SK-N-MC (cell line): ENCODE measurements around the gene OOSP2.
"Not testable (repeated sequence)": the region's sequence is repeated elsewhere in the genome, so short reads cannot be mapped to it uniquely, and the experiment has no call there.

Experiments
- EZH2 ChIP-seq: fragments of 200-600 bp; sonication (generic); IDR thresholded peaks from one replicate; pipeline ENCODE4 v1.6.1; 2017; ENCODE audit warnings: antibody characterized with exemption
- POLR2AphosphoS5 ChIP-seq: IDR thresholded peaks from 2 replicates; pipeline ENCODE4 v1.6.1; 2012; ENCODE audit warnings: mild to moderate bottlenecking, low read depth, low read length, borderline replicate concordance

DNA sequence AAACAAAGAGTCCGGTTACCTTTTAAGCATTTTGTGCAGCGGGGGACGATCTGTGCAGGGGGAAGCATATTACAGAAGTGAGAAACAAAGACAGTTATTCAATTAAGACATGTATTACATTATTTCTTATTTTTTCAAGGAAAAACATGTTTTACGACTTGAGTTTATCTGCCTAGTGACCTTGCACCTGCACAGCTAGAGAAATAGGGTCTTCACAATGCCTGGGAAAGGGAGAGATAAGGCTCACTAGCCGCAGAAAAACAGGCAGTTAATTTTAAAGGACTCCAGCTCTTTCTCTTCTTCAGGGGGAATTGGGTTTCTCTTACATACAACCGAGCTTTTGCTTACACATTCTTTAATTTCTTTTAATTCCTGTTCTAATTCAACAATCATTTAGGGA, 31.4 kb downstream of the OOSP2 start:
- TF ChIP-seq EZH2, POLR2AphosphoS5: not testable (repeated sequence)
